KMS-11 (cell line): Measurements from ENCODE around the gene IFT80.

Experiments
- H2AFZ ChIP-seq: fragments of 200-600 bp; sonication (generic); 2 replicates; pipeline ENCODE4 v1.6.1; 2016; ENCODE audit warnings: antibody characterized with exemption, mixed run types, low read depth
- H3K27ac ChIP-seq: fragments of 200-600 bp; sonication (generic); 2 replicates; pipeline ENCODE4 v1.6.1; 2016; ENCODE audit warnings: mild to moderate bottlenecking, mixed run types
- H3K27me3 ChIP-seq: fragments of 200-600 bp; sonication (generic); 2 replicates; pipeline ENCODE4 v1.6.1; 2017; ENCODE audit warnings: mild to moderate bottlenecking, low read depth, mixed run types, moderate library complexity; ENCODE audit not compliant: insufficient read depth
- H3K36me3 ChIP-seq: fragments of 200-600 bp; sonication (generic); 2 replicates; pipeline ENCODE4 v1.6.1; 2017; ENCODE audit warnings: mild to moderate bottlenecking, mixed run types; ENCODE audit not compliant: insufficient read depth
- H3K4me1 ChIP-seq: fragments of 200-600 bp; sonication (generic); 2 replicates; pipeline ENCODE4 v1.6.1; 2016; ENCODE audit warnings: mild to moderate bottlenecking, low read depth, mixed run types; ENCODE audit not compliant: poor library complexity, severe bottlenecking
- H3K4me2 ChIP-seq: fragments of 200-600 bp; sonication (generic); 2 replicates; pipeline ENCODE4 v1.7.0; 2016; ENCODE audit warnings: mild to moderate bottlenecking, mixed run types
- H3K4me3 ChIP-seq: fragments of 200-600 bp; sonication (generic); IDR thresholded peaks from 2 replicates; pipeline ENCODE4 v1.6.1; 2017; ENCODE audit warnings: low read depth, low read length, mixed read lengths; ENCODE audit not compliant: insufficient read depth
- H3K79me2 ChIP-seq: fragments of 200-600 bp; sonication (generic); 2 replicates; pipeline ENCODE4 v1.6.1; 2016; ENCODE audit warnings: low read depth, mixed run types; ENCODE audit not compliant: insufficient read depth
- H3K9ac ChIP-seq: fragments of 200-600 bp; sonication (generic); 2 replicates; pipeline ENCODE4 v1.6.1; 2016; ENCODE audit warnings: mild to moderate bottlenecking, mixed run types
- H4K20me1 ChIP-seq: fragments of 200-600 bp; sonication (generic); 2 replicates; pipeline ENCODE4 v1.6.1; 2016; ENCODE audit warnings: mild to moderate bottlenecking, mixed run types; ENCODE audit not compliant: insufficient read depth
- TF ChIP-seq, protein P1 (sequence below): fragments of 200-600 bp; sonication (generic); conservative IDR thresholded peaks from 2 replicates; pipeline ENCODE4 v1.6.1; 2017; ENCODE audit warnings: low read depth, mild to moderate bottlenecking, antibody characterized with exemption, low read length, moderate library complexity, mixed read lengths

IFT80 gene

GRCh38 chr3:160319322-160319721 lies 79.7 kb downstream of the IFT80 start:
- no peak overlapping the region for H3K9ac ChIP-seq
- TF ChIP-seq, protein P1, sequence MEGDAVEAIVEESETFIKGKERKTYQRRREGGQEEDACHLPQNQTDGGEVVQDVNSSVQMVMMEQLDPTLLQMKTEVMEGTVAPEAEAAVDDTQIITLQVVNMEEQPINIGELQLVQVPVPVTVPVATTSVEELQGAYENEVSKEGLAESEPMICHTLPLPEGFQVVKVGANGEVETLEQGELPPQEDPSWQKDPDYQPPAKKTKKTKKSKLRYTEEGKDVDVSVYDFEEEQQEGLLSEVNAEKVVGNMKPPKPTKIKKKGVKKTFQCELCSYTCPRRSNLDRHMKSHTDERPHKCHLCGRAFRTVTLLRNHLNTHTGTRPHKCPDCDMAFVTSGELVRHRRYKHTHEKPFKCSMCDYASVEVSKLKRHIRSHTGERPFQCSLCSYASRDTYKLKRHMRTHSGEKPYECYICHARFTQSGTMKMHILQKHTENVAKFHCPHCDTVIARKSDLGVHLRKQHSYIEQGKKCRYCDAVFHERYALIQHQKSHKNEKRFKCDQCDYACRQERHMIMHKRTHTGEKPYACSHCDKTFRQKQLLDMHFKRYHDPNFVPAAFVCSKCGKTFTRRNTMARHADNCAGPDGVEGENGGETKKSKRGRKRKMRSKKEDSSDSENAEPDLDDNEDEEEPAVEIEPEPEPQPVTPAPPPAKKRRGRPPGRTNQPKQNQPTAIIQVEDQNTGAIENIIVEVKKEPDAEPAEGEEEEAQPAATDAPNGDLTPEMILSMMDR, result no peak
- H3K27me3 ChIP-seq, result no peaks in the 10 kb centered on the region
- no peak overlapping the region for H3K4me3 ChIP-seq
- no peak overlapping the region for H2AFZ ChIP-seq
- no peaks in the 10 kb centered on the region for H3K79me2 ChIP-seq
- no peaks in the 10 kb centered on the region for H3K36me3 ChIP-seq
- no peaks in the 10 kb centered on the region for H4K20me1 ChIP-seq
- no peak overlapping the region for H3K27ac ChIP-seq
- H3K4me1 ChIP-seq, result no peaks in the 10 kb centered on the region
- no peak overlapping the region for H3K4me2 ChIP-seq

DNA sequence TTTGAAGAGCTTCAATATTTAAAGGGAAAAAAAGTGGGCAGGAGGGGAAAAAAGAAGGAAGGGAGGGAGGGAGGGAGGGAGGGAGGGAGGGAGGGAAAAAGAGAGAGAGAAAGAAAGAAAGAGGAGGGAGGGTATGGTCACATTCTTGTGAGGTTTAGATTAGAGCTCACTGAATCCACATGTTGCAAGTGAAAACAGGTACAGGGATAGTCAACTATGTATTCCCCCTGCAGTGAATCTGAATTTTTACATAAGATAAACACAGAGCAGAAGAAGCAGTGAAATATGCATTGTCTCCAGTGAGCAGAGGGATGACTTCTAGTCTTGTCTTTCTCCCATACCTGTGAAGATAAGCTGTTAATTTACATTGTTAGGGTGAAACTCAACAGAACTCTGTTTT lies 84.0 kb downstream of the IFT80 start:
- Histone ChIP-seq H3K27ac (no peak overlapping the region), H3K27me3 (no peaks in the 10 kb centered on the region), H3K79me2 (no peaks in the 10 kb centered on the region), H3K4me2 (no peak overlapping the region), H4K20me1 (no peaks in the 10 kb centered on the region), H3K4me1 (no peaks in the 10 kb centered on the region), H3K9ac (no peak overlapping the region), H2AFZ (no peak overlapping the region), H3K4me3 (no peak overlapping the region), H3K36me3 (no peaks in the 10 kb centered on the region)
- TF ChIP-seq, protein P1, result no peak

DNA sequence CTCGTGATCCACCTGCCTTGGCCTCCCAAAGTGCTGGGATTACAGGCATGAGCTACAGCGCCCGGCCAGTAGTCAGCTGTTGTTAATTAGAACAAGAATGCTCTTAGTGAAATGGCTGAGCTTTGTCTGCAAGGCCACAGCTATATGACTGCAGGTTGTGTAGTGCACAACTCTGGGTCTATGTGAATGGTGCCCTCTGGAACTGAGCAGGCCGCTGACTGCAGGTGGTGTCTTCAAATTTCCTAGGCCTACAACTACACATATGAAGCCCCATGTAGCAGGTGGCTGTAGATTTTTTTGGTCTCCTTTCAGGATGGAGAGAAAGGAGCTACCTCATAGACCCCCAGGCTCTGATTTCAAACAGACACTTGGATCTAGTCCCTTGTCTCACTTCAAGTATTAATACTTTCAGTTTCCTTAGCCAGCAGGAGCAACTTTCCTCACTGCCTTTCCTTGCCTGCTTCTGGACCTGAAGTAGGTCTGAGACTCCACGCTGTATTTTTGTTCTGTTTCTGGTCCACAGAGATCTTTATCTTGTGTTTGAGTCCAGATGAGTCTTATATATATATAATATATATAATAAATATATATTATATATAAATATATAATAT lies 86.9 kb downstream of the IFT80 start:
- Histone ChIP-seq H3K9ac (no peak overlapping the region), H3K27me3 (no peaks in the 10 kb centered on the region), H3K36me3 (no peaks in the 10 kb centered on the region), H3K4me3 (no peak overlapping the region), H3K79me2 (no peaks in the 10 kb centered on the region), H3K4me1 (no peaks in the 10 kb centered on the region), H3K27ac (no peak overlapping the region), H3K4me2 (no peak overlapping the region), H2AFZ (no peak overlapping the region), H4K20me1 (no peaks in the 10 kb centered on the region)
- TF ChIP-seq, protein P1, result no peak

DNA sequence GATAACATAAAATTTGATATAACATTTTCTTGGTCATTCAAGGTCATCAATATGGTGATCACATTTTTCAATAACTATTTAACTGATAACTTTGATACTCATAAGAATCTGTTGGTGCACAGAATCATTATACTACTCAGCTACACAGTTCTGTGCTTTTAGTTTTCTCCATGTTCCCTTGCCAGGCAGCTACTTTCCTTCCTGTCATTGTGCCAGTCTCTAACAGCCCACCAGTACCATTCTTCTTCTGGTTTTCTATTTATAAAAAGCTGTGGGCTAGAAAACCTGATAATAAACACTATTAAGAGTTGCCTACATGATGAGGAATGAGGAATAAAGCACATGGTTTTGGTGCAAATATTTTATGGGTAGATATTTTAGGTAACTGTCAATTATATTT lies 96.2 kb downstream of the IFT80 start:
- Histone ChIP-seq H2AFZ (no peak overlapping the region), H3K27ac (no peak overlapping the region), H3K27me3 (no peaks in the 10 kb centered on the region; the same call in 1 of the 2 replicates), H3K36me3 (no peaks in the 10 kb centered on the region), H3K4me2 (no peak overlapping the region), H4K20me1 (no peaks in the 10 kb centered on the region), H3K4me1 (no peaks in the 10 kb centered on the region), H3K79me2 (no peaks in the 10 kb centered on the region), H3K4me3 (no peak overlapping the region), H3K9ac (no peak overlapping the region)
- TF ChIP-seq, protein P1, result no peak
